Mucosa of rectum (tissue), 2 donors: ENCODE results near the gene OR2T2.
"Not testable (repeated sequence)": the region's sequence is repeated elsewhere in the genome, so short reads cannot be mapped to it uniquely, and the experiment has no call there.

Experiments
- H3K27ac ChIP-seq, 2 donors: one replicate each; pipeline ENCODE4 v1.7.0; 2013; ENCODE audit warnings: inconsistent platforms in 2 of 2, low read depth in 2 of 2, low read length in 2 of 2
- H3K27me3 ChIP-seq, 2 donors: one replicate each; pipeline ENCODE4 v1.7.0; 2013; ENCODE audit warnings: low read length in 2 of 2; ENCODE audit not compliant: control insufficient read depth in 2 of 2, insufficient read depth in 2 of 2
- H3K36me3 ChIP-seq, 2 donors: one replicate each; pipeline ENCODE4 v1.7.0; 2013; ENCODE audit warnings: low read length in 2 of 2; ENCODE audit not compliant: control insufficient read depth in 2 of 2, insufficient read depth in 2 of 2
- H3K4me1 ChIP-seq, 2 donors: one replicate each; pipeline ENCODE4 v1.7.0; 2013; ENCODE audit warnings: low read length in 2 of 2, mild to moderate bottlenecking in 1 of 2; ENCODE audit not compliant: control insufficient read depth in 2 of 2, insufficient read depth in 2 of 2
- H3K4me3 ChIP-seq, 2 donors: one replicate each; pipeline ENCODE4 v1.7.0; 2013; ENCODE audit warnings: low read length in 2 of 2
- H3K9ac ChIP-seq, 2 donors: one replicate each; pipeline ENCODE4 v1.7.0; 2013; ENCODE audit warnings: low read length in 2 of 2, low read depth in 1 of 2, mild to moderate bottlenecking in 1 of 2
- H3K9me3 ChIP-seq, 2 donors: one replicate each; pipeline ENCODE4 v1.7.0; 2013; ENCODE audit warnings: low read length in 2 of 2; ENCODE audit not compliant: control insufficient read depth in 2 of 2
- donor health status: healthy.
- donor health status: Normal muscosa, but diverticular disease.

The OR2T2 gene

GRCh38 chr1:248445399-248445798 is at the start of gene OR2T2:
TSS of gene OR2T2 (plus strand) at chr1:248445637. CDS start at chr1:248452798, 7,161 bp downstream.
- H3K4me3 ChIP-seq, H3K9ac ChIP-seq, H3K27me3 ChIP-seq, H3K9me3 ChIP-seq, H3K4me1 ChIP-seq, H3K27ac ChIP-seq, H3K36me3 ChIP-seq: not testable (repeated sequence)

- Histone ChIP-seq H3K9ac (no peak within 1 kb of the TSS), H3K4me1 (no peaks in the 10 kb centered on the region), H3K9me3 (peaks cover 0 to 3% of the 10 kb centered on the region in 2 donors), H3K27ac (no peak within 1 kb of the TSS), H3K4me3 (no peak within 1 kb of the TSS), H3K36me3 (no peaks in the 10 kb centered on the region), H3K27me3 (no peaks in the 10 kb centered on the region)
These were observed 42.7 kb upstream of the OR2T2 start, which contains the start of gene OR2T1 for GRCh38 chr1:248402748-248403147. TSS of gene OR2T1 (plus strand) at chr1:248403048. CDS start at chr1:248406148, 3,100 bp downstream.

GRCh38 chr1:248404024-248404423 is 41.4 kb upstream of the OR2T2 start:
- no peaks in the 10 kb centered on the region for H3K36me3 ChIP-seq

GRCh38 chr1:248406721-248407692 is 38.4 kb upstream of the OR2T2 start:
- H3K27ac ChIP-seq = no peak overlapping the region
- H3K9ac ChIP-seq = no peak overlapping the region
- no peaks in the 10 kb centered on the region for H3K4me1 ChIP-seq
- H3K27me3 ChIP-seq = no peaks in the 10 kb centered on the region
- no peak overlapping the region for H3K4me3 ChIP-seq
- peaks cover 0 to 5% of the 10 kb centered on the region in 2 donors for H3K9me3 ChIP-seq
- no peaks in the 10 kb centered on the region for H3K36me3 ChIP-seq

More at GRCh38 chr1:248404024-248404423, 41.4 kb upstream of the OR2T2 start:
- no peaks in the 10 kb centered on the region for H3K27me3 ChIP-seq
- H3K9me3 ChIP-seq = peaks cover 0 to 5% of the 10 kb centered on the region in 2 donors
- no peak overlapping the region for H3K4me3 ChIP-seq
- no peak overlapping the region for H3K27ac ChIP-seq
- H3K9ac ChIP-seq = no peak overlapping the region
- no peaks in the 10 kb centered on the region for H3K4me1 ChIP-seq

- H3K27ac ChIP-seq = no peak overlapping the region
- H3K9me3 ChIP-seq = peaks cover 0 to 2% of the 10 kb centered on the region in 2 donors
- H3K27me3 ChIP-seq = no peaks in the 10 kb centered on the region
- H3K4me3 ChIP-seq = no peak overlapping the region
- no peaks in the 10 kb centered on the region for H3K4me1 ChIP-seq
- no peak overlapping the region for H3K9ac ChIP-seq
- H3K36me3 ChIP-seq = no peaks in the 10 kb centered on the region
These were observed 29.2 kb upstream of the OR2T2 start for GRCh38 chr1:248416226-248416625.

GRCh38 chr1:248417854-248418253 is 27.6 kb upstream of the OR2T2 start:
- Histone ChIP-seq H3K36me3 (no peaks in the 10 kb centered on the region), H3K9ac (no peak overlapping the region), H3K27me3 (no peaks in the 10 kb centered on the region), H3K27ac (no peak overlapping the region), H3K4me1 (no peaks in the 10 kb centered on the region), H3K4me3 (no peak overlapping the region), H3K9me3 (peaks cover 0 to 3% of the 10 kb centered on the region in 2 donors)

- H3K9ac ChIP-seq = no peak overlapping the region
These were observed 24.1 kb upstream of the OR2T2 start for GRCh38 chr1:248421384-248421783.

GRCh38 chr1:248427526-248428191 is 17.8 kb upstream of the OR2T2 start:
- not testable (repeated sequence) for H3K9me3 ChIP-seq, H3K27ac ChIP-seq, H3K4me1 ChIP-seq, H3K4me3 ChIP-seq, H3K9ac ChIP-seq, H3K27me3 ChIP-seq, H3K36me3 ChIP-seq

More at GRCh38 chr1:248421384-248421783, 24.1 kb upstream of the OR2T2 start:
- H3K27me3 ChIP-seq = no peaks in the 10 kb centered on the region
- peaks cover 0 to 3% of the 10 kb centered on the region in 2 donors for H3K9me3 ChIP-seq
- no peaks in the 10 kb centered on the region for H3K4me1 ChIP-seq
- H3K4me3 ChIP-seq = no peak overlapping the region
- H3K36me3 ChIP-seq = no peaks in the 10 kb centered on the region
- H3K27ac ChIP-seq = no peak overlapping the region

- H3K4me1 ChIP-seq, H3K9ac ChIP-seq, H3K27me3 ChIP-seq, H3K9me3 ChIP-seq, H3K4me3 ChIP-seq, H3K27ac ChIP-seq, H3K36me3 ChIP-seq: not testable (repeated sequence)
These were observed 17.3 kb upstream of the OR2T2 start for GRCh38 chr1:248428192-248428533.

- not testable (repeated sequence) for H3K9ac ChIP-seq, H3K27me3 ChIP-seq, H3K36me3 ChIP-seq, H3K4me3 ChIP-seq, H3K9me3 ChIP-seq, H3K27ac ChIP-seq, H3K4me1 ChIP-seq
These were observed 13.8 kb upstream of the OR2T2 start for GRCh38 chr1:248431683-248432082.
